ENCODE results near the gene SLC38A9.
"Not testable (repeated sequence)": the region's sequence is repeated elsewhere in the genome, so short reads cannot be mapped to it uniquely, and the experiment has no call there.

Gene SLC38A9

DNA sequence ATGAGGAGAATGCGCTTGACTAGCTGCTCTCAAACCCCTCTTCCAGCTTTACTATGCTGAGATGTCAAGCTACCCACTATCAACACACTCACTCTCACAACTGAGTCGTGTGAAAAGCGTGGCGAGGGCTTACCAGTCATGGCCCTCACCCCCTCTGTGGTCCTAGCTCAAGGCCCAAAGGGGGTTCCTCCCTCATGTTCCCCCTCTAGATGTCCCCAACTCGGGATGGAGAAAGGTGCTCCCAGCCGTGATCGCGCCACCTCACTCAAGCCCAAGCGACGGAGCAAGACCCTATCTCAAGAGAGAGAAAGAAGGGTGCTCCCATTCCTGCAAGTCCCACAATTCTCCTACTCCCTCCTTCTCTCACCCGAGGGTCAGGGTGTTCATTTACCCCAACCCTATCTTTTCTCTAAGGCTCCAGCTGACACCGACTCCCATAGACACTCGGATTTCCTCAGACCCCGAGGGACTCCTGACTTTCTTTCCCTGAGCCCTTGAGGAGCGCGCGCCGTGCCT is 559 bp downstream of the SLC38A9 start:
- DNase-seq (ENCODE audit: insufficient read length, low spot score) = no peak
- FAIRE-seq = no peak

DNA sequence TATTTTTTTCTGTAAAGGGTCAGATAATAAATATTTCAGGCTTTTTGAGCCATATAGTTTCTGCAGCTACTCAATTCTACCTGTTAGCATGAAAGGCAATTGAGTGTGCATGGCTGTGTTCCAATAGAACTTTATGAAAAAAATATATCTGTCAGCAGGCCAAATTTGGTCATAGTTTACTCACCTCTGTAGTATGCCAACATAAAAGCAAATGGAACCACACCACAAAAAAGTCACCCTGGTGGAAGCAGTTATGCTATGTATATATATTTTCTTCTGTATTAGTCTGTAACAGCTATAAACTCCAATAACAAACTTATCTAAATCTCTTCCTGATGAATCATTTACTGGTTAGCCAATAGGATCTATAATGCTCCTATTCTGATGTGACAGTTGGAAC is 3.4 kb downstream of the SLC38A9 start:
- no peak for FAIRE-seq
- no peak for DNase-seq (ENCODE audit: insufficient read length, low spot score)

DNA sequence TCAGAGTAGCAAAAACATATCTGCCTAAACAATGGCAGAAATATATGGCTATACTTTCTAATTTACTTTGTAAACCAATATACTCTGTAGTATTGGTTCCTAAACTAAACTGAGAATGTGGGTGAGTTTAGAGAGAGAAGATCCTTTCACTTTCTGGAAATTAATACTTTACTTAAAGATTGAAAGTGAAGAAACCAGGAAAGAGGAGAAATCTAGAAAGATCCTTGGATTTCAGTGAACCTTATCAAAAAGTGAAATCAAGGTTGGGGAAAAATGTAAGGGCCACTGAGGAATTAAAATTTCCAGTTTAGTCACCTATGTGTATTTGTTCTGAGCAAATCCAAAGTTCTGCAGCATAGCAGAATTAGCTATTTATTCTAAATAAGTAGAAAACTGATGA is 5.9 kb downstream of the SLC38A9 start:
- no peak for FAIRE-seq
- DNase-seq (ENCODE audit: insufficient read length, low spot score) = no peak

DNA sequence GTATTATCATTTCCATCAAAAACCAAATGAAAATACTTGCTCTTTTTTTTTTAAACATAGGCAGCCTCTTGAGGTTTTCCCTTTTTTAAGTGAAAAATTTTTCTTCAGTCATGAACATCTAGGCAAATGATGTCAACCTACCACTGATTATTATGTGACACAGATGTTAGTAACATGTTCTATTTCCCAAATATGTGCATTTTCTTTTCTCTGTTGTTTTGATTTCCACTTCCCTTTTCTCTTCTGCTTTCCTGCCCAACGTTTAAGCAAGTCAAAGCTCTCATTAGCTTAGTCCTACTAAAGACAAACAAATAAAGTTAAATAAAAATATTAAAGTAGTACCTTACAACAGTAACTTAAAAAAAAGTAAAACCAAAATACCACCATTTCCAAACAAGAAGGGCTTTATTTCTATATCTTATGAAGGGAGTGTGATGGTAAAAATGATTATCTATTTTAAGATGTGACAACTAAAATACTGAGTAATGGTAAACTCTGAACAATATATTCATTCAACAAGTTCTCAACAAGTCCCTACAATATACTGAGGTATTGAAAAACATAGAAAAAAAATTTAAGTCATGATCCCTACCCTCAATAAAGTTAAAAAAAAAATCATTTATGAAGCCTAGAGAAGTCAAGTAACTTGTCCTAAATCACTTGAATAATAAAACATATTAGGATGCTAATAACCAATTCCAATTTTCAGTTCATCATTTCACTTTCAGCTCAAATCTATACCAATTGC is 9.4 kb downstream of the SLC38A9 start:
- DNase-seq (ENCODE audit: insufficient read length, low spot score) (no peak), FAIRE-seq (no peak)

GRCh38 chr5:55701462-55702103 is 10.5 kb downstream of the SLC38A9 start:
- no peak for DNase-seq (ENCODE audit: insufficient read length, low spot score)
- peak; percentile 45 for FAIRE-seq

DNA sequence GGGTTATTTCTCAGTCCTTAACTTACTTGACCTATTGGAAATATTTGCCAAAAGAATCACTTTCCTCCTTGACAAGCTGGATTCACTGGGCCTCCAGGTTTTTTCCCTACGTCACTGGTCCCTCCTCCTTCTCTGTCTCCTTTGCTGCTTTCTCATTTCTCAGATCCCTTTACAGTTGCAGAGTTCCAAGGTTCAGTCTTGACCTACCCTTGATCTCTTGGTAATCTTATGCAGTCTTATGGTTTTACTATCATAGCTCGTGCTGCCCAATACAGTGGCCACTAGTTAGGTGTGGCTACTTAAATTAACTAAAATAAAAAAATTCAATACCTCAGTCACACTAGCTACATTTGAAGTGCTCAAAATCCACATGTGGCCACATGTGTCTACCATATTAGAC is 11.4 kb downstream of the SLC38A9 start:
- no peak for DNase-seq (ENCODE audit: insufficient read length, low spot score)
- peak; percentile 14 for FAIRE-seq

DNA sequence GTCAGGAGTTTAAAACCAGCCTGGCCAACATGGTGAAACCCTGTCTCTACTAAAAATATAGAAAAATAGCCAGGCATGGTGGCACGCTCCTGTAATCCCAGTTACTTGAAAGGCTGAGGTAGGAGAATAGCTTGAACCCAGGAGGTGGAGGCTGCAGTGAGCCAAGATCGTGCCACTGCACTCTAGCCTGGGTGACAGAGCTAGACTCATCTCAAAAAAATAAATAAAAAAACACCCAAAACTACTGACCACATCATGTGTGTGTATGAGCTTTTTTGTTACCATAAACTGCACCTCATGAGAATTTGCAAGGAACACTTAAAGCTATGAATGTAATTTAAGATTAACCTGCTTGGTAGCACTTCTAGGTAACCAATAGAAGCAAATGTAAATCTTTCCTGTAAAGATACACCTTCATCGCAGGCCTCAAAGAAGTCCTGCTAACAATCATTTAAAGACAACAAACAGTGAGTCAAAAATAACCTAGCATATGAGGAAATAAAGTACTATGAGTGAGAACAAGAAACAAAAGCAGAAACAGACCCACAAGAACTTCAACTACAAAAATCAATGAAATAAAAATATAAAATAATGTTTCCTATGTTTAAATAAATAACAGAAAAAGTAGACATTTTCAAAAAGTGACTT is 13.0 kb downstream of the SLC38A9 start:
- FAIRE-seq (no peak), DNase-seq (ENCODE audit: insufficient read length, low spot score) (no peak)

DNA sequence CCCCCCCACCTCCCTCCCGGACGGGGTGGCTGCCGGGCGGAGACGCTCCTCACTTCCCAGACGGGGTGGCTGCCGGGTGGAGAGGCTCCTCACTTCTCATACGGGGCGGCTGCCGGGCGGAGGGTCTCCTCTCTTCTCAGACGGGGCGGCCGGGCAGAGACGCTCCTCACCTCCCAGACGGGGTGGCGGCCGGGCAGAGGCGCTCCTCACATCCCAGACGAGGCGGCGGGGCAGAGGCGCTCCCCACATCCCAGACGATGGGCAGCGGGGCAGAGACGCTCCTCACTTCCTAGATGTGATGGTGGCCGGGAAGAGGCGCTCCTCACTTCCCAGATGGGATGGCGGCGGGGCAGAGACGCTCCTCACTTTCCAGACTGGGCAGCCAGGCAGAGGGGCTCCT is 15.4 kb downstream of the SLC38A9 start:
- not testable (repeated sequence) for FAIRE-seq; DNase-seq (ENCODE audit: insufficient read length, low spot score)

DNA sequence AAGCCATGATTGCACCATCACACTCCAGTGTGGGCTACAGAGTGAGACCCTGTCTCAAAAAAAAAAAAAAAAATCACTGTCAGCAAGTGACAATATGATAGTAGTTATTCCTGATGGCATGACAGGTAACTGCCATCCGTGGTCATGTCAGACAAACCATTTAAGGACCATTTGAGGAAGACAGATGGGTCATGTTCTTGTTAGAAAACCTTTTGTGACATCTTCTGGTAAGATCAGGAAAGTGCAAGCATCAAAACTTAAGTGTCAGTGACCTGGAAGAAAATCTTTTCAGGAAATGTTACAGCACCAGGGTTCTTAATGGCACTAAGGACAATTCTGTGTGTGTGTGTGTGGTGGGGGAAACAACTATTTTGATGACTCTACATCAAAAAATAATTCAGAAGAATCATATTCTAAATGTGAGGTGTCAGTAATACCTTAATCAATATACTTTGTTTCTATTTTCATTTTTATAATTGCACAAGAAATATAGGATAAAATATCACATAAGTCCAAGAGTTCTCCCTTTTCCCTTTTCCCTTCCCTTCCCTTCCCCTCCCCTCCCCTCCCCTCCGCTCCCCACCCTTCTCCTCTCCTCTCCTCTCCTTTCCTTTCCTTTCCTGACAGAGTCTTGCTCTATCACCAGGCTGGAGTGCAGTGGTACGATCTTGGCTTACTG is 17.8 kb downstream of the SLC38A9 start:
- DNase-seq (ENCODE audit: insufficient read length, low spot score) = no peak

GRCh38 chr5:55692509-55692908 is 19.6 kb downstream of the SLC38A9 start:
- FAIRE-seq (no peak), DNase-seq (ENCODE audit: insufficient read length, low spot score) (no peak)

More for the DNA sequence above, 17.8 kb downstream of the SLC38A9 start:
- no peak for FAIRE-seq

DNA sequence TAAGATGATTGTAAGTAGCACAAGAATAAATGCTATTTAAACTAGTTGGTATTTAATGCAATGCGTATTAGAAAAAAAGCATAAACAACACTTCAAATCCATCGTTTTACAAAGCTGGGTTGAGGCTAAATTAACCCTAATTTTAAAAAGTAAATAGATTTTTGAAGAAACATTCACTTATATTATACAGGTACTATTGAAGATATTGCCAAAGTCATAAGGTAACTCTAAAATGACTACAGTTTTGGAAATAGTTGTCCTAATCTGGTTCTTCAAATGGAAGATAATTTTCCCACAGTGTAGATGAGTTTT is 20.1 kb downstream of the SLC38A9 start:
- no peak for DNase-seq (ENCODE audit: insufficient read length, low spot score)
- no peak for FAIRE-seq

- DNase-seq (ENCODE audit: insufficient read length, low spot score) = peak; percentile 22
- FAIRE-seq = peak; percentile 88
Observed at GRCh38 chr5:55691265-55692105, 20.6 kb downstream of the SLC38A9 start.

DNA sequence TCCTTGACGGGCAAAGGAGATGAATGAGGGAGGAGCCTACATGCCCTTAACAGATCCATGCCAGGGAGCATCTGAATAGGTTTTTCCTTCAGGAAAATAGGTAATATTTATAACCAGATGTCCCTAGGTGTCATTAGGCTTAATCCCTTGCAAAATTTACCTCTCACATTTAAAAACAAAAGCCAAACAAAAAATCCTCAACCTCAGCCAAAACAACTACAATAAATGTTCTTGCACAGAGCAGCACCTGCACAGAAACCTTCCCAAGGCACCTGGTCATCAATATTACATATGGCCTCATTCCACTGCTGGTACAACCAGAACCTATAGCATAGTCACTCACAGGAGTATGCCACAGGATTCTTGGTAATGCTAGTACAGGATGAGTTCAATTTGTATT is 30.1 kb downstream of the SLC38A9 start:
- no peak for FAIRE-seq

DNA sequence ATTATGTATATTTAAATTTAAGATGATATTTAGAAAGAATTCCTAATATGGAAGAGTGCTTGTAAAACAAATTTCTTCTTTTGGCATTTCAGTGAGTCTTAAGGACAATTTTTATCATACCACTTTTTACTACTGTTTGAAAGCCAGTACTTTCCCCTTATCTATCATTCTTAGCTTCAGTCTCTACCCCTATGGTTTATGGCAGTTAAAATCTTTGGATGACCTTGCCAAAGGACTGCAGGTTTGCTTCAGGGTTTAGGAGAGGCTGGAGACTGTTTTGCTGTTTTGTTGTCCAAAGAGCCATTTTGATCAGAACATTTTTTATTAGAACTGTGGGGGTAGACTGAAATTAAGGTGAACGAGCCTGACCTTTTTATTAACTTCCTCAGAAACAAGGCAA is 30.8 kb downstream of the SLC38A9 start:
- no peak for FAIRE-seq
- DNase-seq (ENCODE audit: insufficient read length, low spot score) = no peak

More for the DNA sequence above, 30.1 kb downstream of the SLC38A9 start:
- no peak for DNase-seq (ENCODE audit: insufficient read length, low spot score)

DNA sequence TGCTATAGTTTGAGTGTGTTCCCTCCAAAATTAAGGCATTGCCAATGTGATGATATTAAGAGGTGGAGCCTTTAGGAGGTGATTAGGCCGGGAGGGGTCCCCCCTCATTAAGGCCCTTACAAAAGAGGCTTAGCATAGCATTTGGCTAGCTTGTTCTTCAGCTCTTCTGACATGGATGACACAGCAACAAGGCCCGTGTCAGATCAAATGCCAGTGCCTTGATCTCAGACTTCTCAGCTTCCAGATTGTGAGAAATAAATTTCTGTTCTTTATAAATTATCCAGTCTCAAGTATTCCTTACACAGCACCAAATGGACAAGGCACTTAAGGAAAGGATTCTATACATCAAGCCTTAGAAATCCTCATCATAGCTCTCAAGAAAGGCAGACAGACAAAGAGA is 31.8 kb downstream of the SLC38A9 start:
- FAIRE-seq = no peak
- DNase-seq (ENCODE audit: insufficient read length, low spot score) = no peak

- no peak for FAIRE-seq
- DNase-seq (ENCODE audit: insufficient read length, low spot score) = no peak
Observed at GRCh38 chr5:55679556-55679955, 32.6 kb downstream of the SLC38A9 start.

DNA sequence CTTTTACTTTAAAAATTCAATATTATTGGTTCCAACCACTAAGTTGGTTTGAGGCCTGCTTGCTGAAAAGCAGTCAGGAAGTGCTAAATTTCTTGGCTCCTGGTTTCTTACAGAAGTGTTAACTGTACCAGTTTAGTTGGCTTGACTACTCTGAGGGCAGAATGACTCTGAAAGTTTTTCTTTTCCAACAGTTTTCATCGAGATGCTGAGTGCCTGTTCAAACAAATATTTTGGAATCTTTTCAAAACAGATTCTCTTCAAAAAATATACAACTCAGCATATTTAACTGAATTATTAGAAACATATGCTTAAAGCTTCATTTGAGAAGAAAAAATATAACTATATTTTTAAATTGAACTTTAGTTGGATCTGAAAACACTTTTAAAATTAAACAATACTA is 37.0 kb downstream of the SLC38A9 start:
- DNase-seq (ENCODE audit: insufficient read length, low spot score) (no peak), FAIRE-seq (no peak)

DNA sequence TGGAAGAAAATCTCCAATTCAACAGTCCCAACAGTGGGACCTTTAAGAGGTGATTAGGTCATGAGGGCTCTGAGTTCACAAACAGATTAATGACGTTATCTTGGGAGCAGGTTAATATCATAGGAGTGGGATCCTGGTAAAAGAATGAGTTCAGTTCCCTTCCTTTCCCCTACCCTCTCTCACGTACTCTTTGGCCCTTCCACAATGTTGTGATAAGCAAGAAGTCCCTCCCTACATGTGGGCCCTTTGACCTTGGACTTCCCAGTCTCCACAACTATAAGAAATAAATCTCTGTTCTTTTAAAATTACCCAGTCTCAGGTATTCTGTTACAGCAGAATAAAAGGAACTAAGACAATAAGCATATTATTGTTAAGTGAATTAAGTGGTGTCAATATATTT is 37.8 kb downstream of the SLC38A9 start:
- DNase-seq (ENCODE audit: insufficient read length, low spot score) = no peak
- FAIRE-seq = no peak

GRCh38 chr5:55672477-55672911 is 39.6 kb downstream of the SLC38A9 start:
- FAIRE-seq (no peak), DNase-seq (ENCODE audit: insufficient read length, low spot score) (no peak)

GRCh38 chr5:55671975-55672374 is 40.1 kb downstream of the SLC38A9 start:
- no peak for FAIRE-seq
- DNase-seq (ENCODE audit: insufficient read length, low spot score) = no peak
